Lung (tissue), 16 donors: ENCODE results near the gene RALA. TPM values are rescaled to one million over a fixed set of nuclear protein-coding genes. Genes with fewer than 3 reads are reported as not detected.

Source experiments
- ATAC-seq: fragments of 200-7000 bp; cut with Tn5 transposase; one replicate; pipeline ENCODE4 v1.9.1; 2020; ENCODE audit warnings: moderate number of reproducible peaks; ENCODE audit not compliant: insufficient read depth, low FRiP score
- DNase-seq, 3 donors: peaks; one replicate each; pipeline ENCODE4 v3.0.0-alpha.2; 2013 to 2017
- H3K27ac ChIP-seq, 2 donors: one replicate each; pipeline ENCODE4 v1.5.1; 2013; ENCODE audit warnings: mild to moderate bottlenecking in 2 of 2, moderate library complexity in 2 of 2, control low read depth in 1 of 2, inconsistent platforms in 1 of 2, low read depth in 1 of 2, low read length in 1 of 2
- H3K27me3 ChIP-seq, 3 donors: one replicate each; pipeline ENCODE4 v1.5.1; 2013; ENCODE audit warnings: low read length in 2 of 3; ENCODE audit not compliant: control insufficient read depth in 3 of 3, insufficient read depth in 3 of 3
- H3K36me3 ChIP-seq, 4 donors: one replicate each; pipeline ENCODE4 v1.5.1; 2013; ENCODE audit warnings: low read length in 4 of 4, mild to moderate bottlenecking in 1 of 4, moderate library complexity in 1 of 4; ENCODE audit not compliant: control insufficient read depth in 4 of 4, insufficient read depth in 4 of 4
- H3K4me1 ChIP-seq, 5 donors: one replicate each; pipeline ENCODE4 v1.5.1; 2013; ENCODE audit warnings: low read length in 5 of 5, mild to moderate bottlenecking in 2 of 5, moderate library complexity in 1 of 5; ENCODE audit not compliant: control insufficient read depth in 5 of 5, insufficient read depth in 5 of 5
- H3K4me3 ChIP-seq: one replicate; pipeline ENCODE4 v1.5.1; 2013; ENCODE audit warnings: mild to moderate bottlenecking, control low read depth, moderate library complexity
- H3K9ac ChIP-seq, 2 donors: one replicate each; pipeline ENCODE4 v1.5.1; 2013; ENCODE audit warnings: low read length in 2 of 2, control low read depth in 1 of 2; ENCODE audit not compliant: insufficient read depth in 1 of 2
- H3K9me3 ChIP-seq, 4 donors: one replicate each; pipeline ENCODE4 v1.5.1; 2013; ENCODE audit warnings: low read length in 3 of 4, mild to moderate bottlenecking in 1 of 4, moderate library complexity in 1 of 4; ENCODE audit not compliant: control insufficient read depth in 4 of 4, insufficient read depth in 3 of 4
- WGBS, 2 donors: extraction: QIAGEN DNeasy Blood & Tissue Kit; methylation state at CpG; one replicate each; pipeline ENCODE4 v1.1.7; 2013; 5-methylcytosine and 5-hydroxymethylcytosine counted together
- long read RNA-seq, 5 donors: transcript quantifications; one replicate each; lab custom pipeline, GENCODE V29; 2026
- polyA plus RNA-seq, 2 donors: library from polyadenylated mRNA; stranded (reverse); fragments of 200-250 nt; gene quantifications; one replicate each; pipeline ENCODE4 v1.2.1, GENCODE V29; 2013
- total RNA-seq, 2 donors: library from RNA; depleted of rRNA in 1 of 2; stranded (reverse); fragments of >200 nt in 1 of 2; gene quantifications; one replicate each; pipeline ENCODE4 v1.2.1, GENCODE V29; 2014 to 2021
- TF ChIP-seq, protein P1 (sequence below): IDR thresholded peaks from 2 replicates; pipeline ENCODE4 v1.5.1; 2012; ENCODE audit warnings: mild to moderate bottlenecking; ENCODE audit errors: control extremely low read depth, extremely low read depth
- donor health status: control.
- donor health status: control.
- donor health status: Bipolar disorder and iron deficiency.
- donor health status: healthy.
- donor health status: DM: yes; HTN: yes; CAD: no.

RALA gene, protein sequence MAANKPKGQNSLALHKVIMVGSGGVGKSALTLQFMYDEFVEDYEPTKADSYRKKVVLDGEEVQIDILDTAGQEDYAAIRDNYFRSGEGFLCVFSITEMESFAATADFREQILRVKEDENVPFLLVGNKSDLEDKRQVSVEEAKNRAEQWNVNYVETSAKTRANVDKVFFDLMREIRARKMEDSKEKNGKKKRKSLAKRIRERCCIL
- 10 to 100 TPM; 31.2 to 41.0 TPM for total RNA-seq
- polyA plus RNA-seq, result 10 to 100 TPM; 29.5 to 29.9 TPM
- long read RNA-seq, donor 1, transcript RALA-201 (5 exons, 2,880 nt), result major isoform, 30 of 100 reads
- long read RNA-seq, donor 1, partial matches to known transcripts, result 70 of 100 reads
- long read RNA-seq, donor 1, other reads (novel, unspliced or antisense), result 0 of 100 reads
- long read RNA-seq, donor 2, transcript RALA-201 (5 exons, 2,880 nt), result major isoform, 27 of 44 reads
- long read RNA-seq, donor 2, partial matches to known transcripts, result 17 of 44 reads
- long read RNA-seq, donor 2, other reads (novel, unspliced or antisense), result 0 of 44 reads
- long read RNA-seq, donor 3, transcript RALA-201 (5 exons, 2,880 nt), result major isoform, 18 of 87 reads
- long read RNA-seq, donor 3, partial matches to known transcripts, result 69 of 87 reads
- long read RNA-seq, donor 3, other reads (novel, unspliced or antisense), result 0 of 87 reads
- long read RNA-seq, donor 4, transcript RALA-201 (5 exons, 2,880 nt), result major isoform, 21 of 54 reads
- long read RNA-seq, donor 4, partial matches to known transcripts, result 32 of 54 reads
- long read RNA-seq, donor 4, other reads (novel, unspliced or antisense), result 0 of 54 reads
- long read RNA-seq, donor 5, transcript RALA-201 (5 exons, 2,880 nt), result major isoform, 49 of 108 reads
- long read RNA-seq, donor 5, partial matches to known transcripts, result 59 of 108 reads
- long read RNA-seq, donor 5, other reads (novel, unspliced or antisense), result 0 of 108 reads

DNA sequence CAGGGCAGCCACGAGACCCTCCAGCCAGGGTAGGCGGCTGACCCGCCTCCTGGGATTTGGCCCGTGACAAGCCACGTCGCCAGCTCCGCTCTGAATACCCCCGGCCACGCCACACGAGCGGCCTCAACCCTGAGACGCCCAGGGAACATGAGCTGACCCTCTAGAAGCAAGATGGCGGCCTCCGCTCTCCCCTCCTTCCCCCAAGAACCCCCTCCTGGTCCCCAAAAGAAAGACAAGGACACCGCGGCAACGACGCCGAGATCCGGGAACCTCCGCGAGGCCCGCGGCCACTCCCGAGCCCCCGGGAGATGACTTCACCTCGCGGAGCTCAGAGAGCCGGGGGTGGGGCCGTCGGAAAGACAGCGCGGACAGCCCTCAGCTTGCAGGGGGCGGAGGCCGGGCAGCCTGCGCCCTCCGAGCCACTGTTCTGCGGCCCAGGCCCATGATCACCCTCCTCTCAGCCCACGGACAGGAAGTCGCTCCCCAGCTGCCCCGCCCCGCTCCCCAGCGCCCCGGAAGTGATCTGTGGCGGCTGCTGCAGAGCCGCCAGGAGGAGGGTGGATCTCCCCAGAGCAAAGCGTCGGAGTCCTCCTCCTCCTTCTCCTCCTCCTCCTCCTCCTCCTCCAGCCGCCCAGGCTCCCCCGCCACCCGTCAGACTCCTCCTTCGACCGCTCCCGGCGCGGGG lies at the start of gene RALA:
RALA (plus strand) TSS at position 526 of the 685 bp plus-strand sequence. CDS start 63,096 bp downstream, outside the sequence.
- no peaks in the 10 kb centered on the region for H3K27me3 ChIP-seq
- WGBS, 2 donors, result 1 to 4% methylated on average over 47 to 56 of the region's 56 CpGs
- peak within 1 kb of the TSS; percentile 98 for H3K4me3 ChIP-seq
- ATAC-seq, result peak; percentile 98
- H3K27ac ChIP-seq, result peak within 1 kb of the TSS; percentile 91 to 96
- H3K4me1 ChIP-seq, result peaks cover 0 to 41% (median 9%) of the 10 kb centered on the region in 5 donors
- H3K9me3 ChIP-seq, result no peaks in the 10 kb centered on the region
- TF ChIP-seq, protein P1, sequence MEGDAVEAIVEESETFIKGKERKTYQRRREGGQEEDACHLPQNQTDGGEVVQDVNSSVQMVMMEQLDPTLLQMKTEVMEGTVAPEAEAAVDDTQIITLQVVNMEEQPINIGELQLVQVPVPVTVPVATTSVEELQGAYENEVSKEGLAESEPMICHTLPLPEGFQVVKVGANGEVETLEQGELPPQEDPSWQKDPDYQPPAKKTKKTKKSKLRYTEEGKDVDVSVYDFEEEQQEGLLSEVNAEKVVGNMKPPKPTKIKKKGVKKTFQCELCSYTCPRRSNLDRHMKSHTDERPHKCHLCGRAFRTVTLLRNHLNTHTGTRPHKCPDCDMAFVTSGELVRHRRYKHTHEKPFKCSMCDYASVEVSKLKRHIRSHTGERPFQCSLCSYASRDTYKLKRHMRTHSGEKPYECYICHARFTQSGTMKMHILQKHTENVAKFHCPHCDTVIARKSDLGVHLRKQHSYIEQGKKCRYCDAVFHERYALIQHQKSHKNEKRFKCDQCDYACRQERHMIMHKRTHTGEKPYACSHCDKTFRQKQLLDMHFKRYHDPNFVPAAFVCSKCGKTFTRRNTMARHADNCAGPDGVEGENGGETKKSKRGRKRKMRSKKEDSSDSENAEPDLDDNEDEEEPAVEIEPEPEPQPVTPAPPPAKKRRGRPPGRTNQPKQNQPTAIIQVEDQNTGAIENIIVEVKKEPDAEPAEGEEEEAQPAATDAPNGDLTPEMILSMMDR, result no peak
- peak within 1 kb of the TSS; percentile 85 to 89 for H3K9ac ChIP-seq
- DNase-seq, result peak; percentile 97 to 98 (median 97)
- no peaks in the 10 kb centered on the region for H3K36me3 ChIP-seq

DNA sequence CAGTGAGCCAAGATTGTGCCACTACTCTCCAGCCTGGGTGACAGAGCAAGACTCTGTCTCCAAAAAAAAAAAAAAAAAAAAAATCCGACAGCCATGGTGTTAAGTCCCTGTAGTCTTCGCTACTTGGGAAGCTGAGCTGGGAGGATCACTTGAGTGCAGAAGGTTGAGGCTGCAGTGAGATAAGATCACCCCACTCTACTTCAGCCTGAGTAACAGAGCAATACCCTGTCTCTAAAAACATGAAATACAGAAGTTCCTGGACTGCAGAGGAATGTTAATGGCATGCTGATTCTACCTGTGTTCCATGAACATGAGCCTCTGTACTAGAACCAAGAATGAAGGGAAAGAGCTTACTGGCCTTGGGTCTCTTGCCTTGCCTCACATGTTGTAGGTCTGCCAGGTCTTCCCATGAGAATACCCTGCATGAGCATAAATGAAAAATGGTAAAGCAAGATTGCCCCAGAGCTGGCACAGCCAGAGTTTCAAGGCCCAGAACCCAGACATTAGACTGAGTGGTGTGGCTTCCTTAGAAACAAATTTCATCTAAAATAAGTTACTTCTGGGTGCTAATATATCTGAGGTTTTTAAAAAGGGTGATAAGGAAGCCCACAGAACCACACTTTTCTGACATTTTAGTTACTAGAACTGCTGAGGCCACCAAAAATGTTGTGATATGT lies 48.6 kb upstream of the RALA start:
- Histone ChIP-seq H3K27me3 (no peaks in the 10 kb centered on the region), H3K9ac (no peak overlapping the region), H3K4me3 (no peak overlapping the region), H3K4me1 (no peaks in the 10 kb centered on the region), H3K9me3 (no peaks in the 10 kb centered on the region), H3K36me3 (peaks cover 10 to 28% (median 13%) of the 10 kb centered on the region in 4 donors), H3K27ac (no peak overlapping the region)
- no peak for ATAC-seq
- no peak for DNase-seq
- 96 to 100% methylated on average over 1 to 2 of the region's 2 CpGs for whole genome bisulfite sequencing, 2 donors
- TF ChIP-seq, protein P1, result no peak

DNA sequence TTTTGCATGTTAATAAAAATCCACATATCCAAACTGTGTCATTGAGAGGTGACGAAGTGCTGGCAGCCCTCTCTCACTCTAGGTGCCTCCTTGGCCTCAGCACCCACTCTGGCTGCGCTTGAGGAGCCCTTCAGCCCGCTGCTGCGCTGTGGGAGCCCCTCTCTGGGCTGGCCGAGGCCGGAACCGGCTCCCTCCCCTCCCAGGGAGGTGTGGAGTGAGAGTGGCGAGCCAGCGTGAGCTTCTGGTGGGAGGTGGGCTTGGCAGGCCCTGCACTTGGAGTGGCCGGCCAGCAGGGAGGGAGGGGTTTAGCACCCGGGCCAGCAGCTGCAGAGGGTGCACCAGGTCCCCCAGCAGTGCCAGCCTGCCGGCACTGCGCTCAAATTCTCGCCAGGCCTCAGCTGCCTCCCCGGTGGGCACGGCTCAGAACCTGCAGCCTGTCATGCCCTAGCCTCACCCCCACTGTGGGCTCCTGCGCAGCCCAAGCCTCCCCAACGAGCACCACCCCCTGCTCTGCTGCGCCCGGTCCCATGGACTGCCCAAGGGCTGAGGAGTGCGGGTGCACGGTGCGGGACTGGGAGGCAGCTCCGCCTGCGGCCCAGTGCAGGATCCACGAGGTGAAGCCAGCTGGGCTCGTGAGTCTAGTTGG lies 46.0 kb upstream of the RALA start:
- 93 to 97% methylated on average over 27 of the region's 27 CpGs for WGBS, 2 donors
- DNase-seq (no peak), ATAC-seq (no peak)

More for the DNA sequence above, 46.0 kb upstream of the RALA start:
- H3K9ac ChIP-seq, result no peak overlapping the region
- H3K36me3 ChIP-seq, result peaks cover 2 to 24% (median 10%) of the 10 kb centered on the region in 4 donors
- TF ChIP-seq, protein P1, result no peak
- H3K27me3 ChIP-seq, result no peaks in the 10 kb centered on the region
- no peaks in the 10 kb centered on the region for H3K4me1 ChIP-seq
- no peak overlapping the region for H3K27ac ChIP-seq
- no peak overlapping the region for H3K4me3 ChIP-seq
- no peaks in the 10 kb centered on the region for H3K9me3 ChIP-seq
